HepG2 (cell line): ENCODE results near the gene MLANA. TPM values are rescaled to one million over a fixed set of nuclear protein-coding genes. Genes with fewer than 3 reads are reported as not detected.
A peak's percentile ranks its signal among the peaks of the same experiment; 100 is the strongest.

Experiments used
- AHR ChIP-seq: IDR thresholded peaks from 2 replicates; pipeline ENCODE4 v1.6.1; 2018; ENCODE audit warnings: missing genetic modification reagents, missing compliant biosample characterization
- ASH2L ChIP-seq: fragments of 300-600, 200-600 bp; sonication (generic); IDR thresholded peaks from 2 replicates; pipeline ENCODE4 v1.7.0; 2017; ENCODE audit warnings: low read depth, mild to moderate bottlenecking, moderate library complexity, mixed read lengths, low read length; ENCODE audit not compliant: insufficient read length
- BHLHE40 ChIP-seq: IDR thresholded peaks from 2 replicates; pipeline ENCODE4 v1.6.1; 2011; ENCODE audit warnings: low read length, improper control_type of control experiment
- CCAR2 ChIP-seq: fragments of 200-400 bp; formaldehyde crosslinking; optimal IDR thresholded peaks from 2 replicates; pipeline ENCODE3; 2018; ENCODE audit warnings: low read depth, mild to moderate bottlenecking, low read length, moderate library complexity
- CHD2 ChIP-seq: IDR thresholded peaks from 2 replicates; pipeline ENCODE4 v1.6.1; 2011; ENCODE audit warnings: low read depth, low read length, improper control_type of control experiment
- FOXP1 ChIP-seq, 2 experiments: fragments of 450-650 bp in 1 of 2; IDR thresholded peaks; 2 replicates each; pipeline ENCODE4 v1.6.1; 2017 to 2018; ENCODE audit warnings: antibody characterized with exemption in 1 of 2
- HOXA3 ChIP-seq: sonication (generic); formaldehyde crosslinking; IDR thresholded peaks from 2 replicates; pipeline ENCODE4 v1.5.0; 2020; ENCODE audit warnings: missing genetic modification reagents
- JDP2 ChIP-seq: sonication (generic); formaldehyde crosslinking; IDR thresholded peaks from 2 replicates; pipeline ENCODE4 v1.8.1; 2022; ENCODE audit warnings: missing genetic modification reagents, borderline replicate concordance
- MED13 ChIP-seq: sonication (generic); formaldehyde crosslinking; IDR thresholded peaks from 2 replicates; pipeline ENCODE4 v1.5.0; 2020; ENCODE audit warnings: missing genetic modification reagents
- NFRKB ChIP-seq: fragments of 450-650 bp; IDR thresholded peaks from 2 replicates; pipeline ENCODE4 v1.6.1; 2017
- NKX3-1 ChIP-seq: sonication (generic); formaldehyde crosslinking; IDR thresholded peaks from 2 replicates; pipeline ENCODE4 v1.5.0; 2020; ENCODE audit warnings: missing genetic modification reagents
- PHF8 ChIP-seq: sonication (generic); formaldehyde crosslinking; IDR thresholded peaks from 2 replicates; pipeline ENCODE4 v1.5.0; 2020; ENCODE audit warnings: missing genetic modification reagents
- SKI ChIP-seq: fragments of 450-650 bp; IDR thresholded peaks from one replicate; pipeline ENCODE4 v1.6.1; 2018; ENCODE audit warnings: mild to moderate bottlenecking; ENCODE audit not compliant: partially characterized antibody
- THYN1 ChIP-seq: sonication (generic); formaldehyde crosslinking; IDR thresholded peaks from 2 replicates; pipeline ENCODE4 v1.8.1; 2023; ENCODE audit warnings: low read depth, mild to moderate bottlenecking, moderate library complexity, missing genetic modification reagents, borderline replicate concordance
- U2AF1 ChIP-seq: fragments of 200-400 bp; formaldehyde crosslinking; optimal IDR thresholded peaks from 2 replicates; pipeline ENCODE3; 2017; ENCODE audit warnings: mild to moderate bottlenecking, low read depth, low read length
- U2AF2 ChIP-seq: fragments of 200-400 bp; formaldehyde crosslinking; IDR thresholded peaks from 2 replicates; pipeline ENCODE4 v1.6.1; 2017; ENCODE audit warnings: low read depth, mild to moderate bottlenecking, low read length
- ZBTB1 ChIP-seq: sonication (generic); formaldehyde crosslinking; IDR thresholded peaks from 2 replicates; pipeline ENCODE4 v1.4.0; 2020; ENCODE audit warnings: missing genetic modification reagents, borderline replicate concordance
- ZBTB2 ChIP-seq: sonication (generic); formaldehyde crosslinking; IDR thresholded peaks from 2 replicates; pipeline ENCODE4 v1.8.0; 2022; ENCODE audit warnings: low read depth, missing genetic modification reagents
- ZFP62 ChIP-seq: sonication (generic); formaldehyde crosslinking; IDR thresholded peaks from 2 replicates; pipeline ENCODE4 v1.4.0; 2020; ENCODE audit warnings: missing genetic modification reagents
- ZNF20 ChIP-seq: sonication (generic); formaldehyde crosslinking; IDR thresholded peaks from 2 replicates; pipeline ENCODE4 v1.4.0; 2020; ENCODE audit warnings: mild to moderate bottlenecking, moderate library complexity, missing genetic modification reagents
- ZNF337 ChIP-seq: sonication (generic); formaldehyde crosslinking; IDR thresholded peaks from 2 replicates; pipeline ENCODE4 v1.5.1; 2020; ENCODE audit warnings: missing genetic modification reagents, low read depth, mild to moderate bottlenecking, borderline replicate concordance
- ZNF510 ChIP-seq: sonication (generic); formaldehyde crosslinking; IDR thresholded peaks from 2 replicates; pipeline ENCODE4 v1.4.0; 2020; ENCODE audit warnings: low read depth, mild to moderate bottlenecking, missing genetic modification reagents
- ZNF547 ChIP-seq: sonication (generic); formaldehyde crosslinking; IDR thresholded peaks from 2 replicates; pipeline ENCODE4 v1.5.1; 2020; ENCODE audit warnings: mild to moderate bottlenecking, missing genetic modification reagents
- ZNF552 ChIP-seq: sonication (generic); formaldehyde crosslinking; IDR thresholded peaks from 2 replicates; pipeline ENCODE4 v1.9.0; 2022; ENCODE audit warnings: missing genetic modification reagents, mild to moderate bottlenecking, borderline replicate concordance
- ZNF713 ChIP-seq: sonication (generic); formaldehyde crosslinking; IDR thresholded peaks from 2 replicates; pipeline ENCODE4 v1.4.0; 2020; ENCODE audit warnings: mild to moderate bottlenecking, missing genetic modification reagents
- ZSCAN21 ChIP-seq: sonication (generic); formaldehyde crosslinking; IDR thresholded peaks from 2 replicates; pipeline ENCODE4 v1.8.0; 2022; ENCODE audit warnings: mild to moderate bottlenecking, missing genetic modification reagents, moderate library complexity, borderline replicate concordance
- polyA plus RNA-seq, 8 experiments: library from polyadenylated mRNA; depleted of rRNA in 3 of 8; stranded (reverse) in 7 of 8; unstranded in 1 of 8; fragments of >200 nt; fragmentation: Illumina TruSeq in 4 of 8; extraction: Trizol in 4 of 8; gene quantifications; 2 replicates each; pipeline versions ENCODE4 v1.2.1 to v1.2.3, GENCODE V29; 2011 to 2016; ENCODE audit warnings: low read depth in 4 of 8, missing spikeins in 1 of 8, mixed read lengths in 1 of 8; ENCODE audit not compliant: insufficient read depth in 1 of 8
- total RNA-seq, 5 experiments: library from RNA; depleted of rRNA; stranded (reverse); fragments of >200 nt; fragmentation: Illumina TruSeq; extraction: Trizol; gene quantifications; 2 replicates each; pipeline ENCODE4 v1.2.3, GENCODE V29; 2016; ENCODE audit warnings: low read depth in 1 of 5
- TF ChIP-seq, protein P1 (sequence below): sonication (generic); formaldehyde crosslinking; IDR thresholded peaks from 2 replicates; pipeline ENCODE4; 2020; ENCODE audit warnings: missing genetic modification reagents, mild to moderate bottlenecking, borderline replicate concordance

MLANA gene
- total and polyA plus RNA-seq, 2 of the 13 experiments (the other 11 are each of a cell fraction or from before 2014, with no cell fraction given): 0.11 to 0.18 TPM

DNA sequence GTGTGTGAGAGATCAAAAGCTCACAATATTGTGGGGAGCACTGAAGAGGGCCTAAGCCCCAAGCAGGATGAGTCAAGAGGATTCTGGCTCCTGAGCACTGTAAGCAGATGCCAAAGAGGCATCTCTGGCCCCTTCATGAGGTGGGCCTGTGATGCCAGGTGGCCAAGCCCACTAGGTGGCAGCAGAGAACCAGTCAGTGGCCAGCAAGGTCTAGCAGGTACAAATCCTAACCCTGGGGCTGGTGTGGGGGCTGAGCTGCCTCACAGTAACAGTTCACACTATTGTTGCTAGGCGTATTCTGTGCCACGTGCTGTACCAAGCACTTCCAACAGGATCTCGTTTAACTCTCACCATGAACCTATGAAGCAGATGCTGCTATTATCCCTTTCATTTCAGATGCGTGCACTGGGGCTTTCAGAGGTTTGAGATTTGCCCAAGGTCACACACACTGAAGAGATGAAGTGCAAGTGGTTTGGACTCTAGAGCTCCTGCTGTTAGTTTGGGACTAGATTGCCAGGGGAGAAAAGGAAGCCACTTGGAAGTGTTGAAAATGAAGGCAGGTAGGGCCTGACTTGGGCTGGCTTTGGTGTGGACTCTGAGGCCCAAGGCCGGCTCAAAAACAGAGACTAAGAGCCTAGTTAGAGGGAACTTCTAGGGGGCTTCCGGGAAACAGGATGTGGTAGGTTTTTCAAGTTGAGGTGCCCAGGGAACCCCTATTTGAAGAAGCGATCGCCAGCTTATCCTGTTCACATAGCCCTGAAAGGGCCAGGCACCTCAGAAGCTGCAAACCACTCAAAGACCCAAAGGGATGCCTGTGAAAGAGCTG is 4.4 kb upstream of the MLANA start (continued):
- TF ChIP-seq ZNF713 (CRISPR knock-in tag) (no peak), BHLHE40 (0 out of 2 replicates have a peak, but pooled peaks have one; percentile 31), U2AF2 (no peak), ZBTB1 (CRISPR knock-in tag) (no peak), THYN1 (no peak), ZNF547 (CRISPR knock-in tag) (peak; percentile 54; the same call in 1 of the 2 replicates), JDP2 (CRISPR knock-in tag) (no peak), ZNF552 (no peak), CHD2 (no peak), NKX3-1 (CRISPR knock-in tag) (no peak), ZBTB2 (CRISPR knock-in tag) (no peak), AHR (no peak), FOXP1 (IDR thresholded peaks at IDR 0.05) (no peak), FOXP1 (CRISPR knock-in tag; IDR thresholded peaks at IDR 0.05) (no peak), HOXA3 (CRISPR knock-in tag) (peak; percentile 35; the same call in 1 of the 2 replicates), ASH2L (no peak), NFRKB (no peak), ZSCAN21 (CRISPR knock-in tag) (no peak), ZNF337 (peak; percentile 89; the same call in 1 of the 2 replicates), PHF8 (CRISPR knock-in tag) (no peak), U2AF1 (no peak), ZNF510 (CRISPR knock-in tag) (no peak), SKI (no peak), MED13 (CRISPR knock-in tag) (no peak), ZFP62 (CRISPR knock-in tag) (no peak), CCAR2 (no peak), ZNF20 (no peak)
- TF ChIP-seq, protein P1, sequence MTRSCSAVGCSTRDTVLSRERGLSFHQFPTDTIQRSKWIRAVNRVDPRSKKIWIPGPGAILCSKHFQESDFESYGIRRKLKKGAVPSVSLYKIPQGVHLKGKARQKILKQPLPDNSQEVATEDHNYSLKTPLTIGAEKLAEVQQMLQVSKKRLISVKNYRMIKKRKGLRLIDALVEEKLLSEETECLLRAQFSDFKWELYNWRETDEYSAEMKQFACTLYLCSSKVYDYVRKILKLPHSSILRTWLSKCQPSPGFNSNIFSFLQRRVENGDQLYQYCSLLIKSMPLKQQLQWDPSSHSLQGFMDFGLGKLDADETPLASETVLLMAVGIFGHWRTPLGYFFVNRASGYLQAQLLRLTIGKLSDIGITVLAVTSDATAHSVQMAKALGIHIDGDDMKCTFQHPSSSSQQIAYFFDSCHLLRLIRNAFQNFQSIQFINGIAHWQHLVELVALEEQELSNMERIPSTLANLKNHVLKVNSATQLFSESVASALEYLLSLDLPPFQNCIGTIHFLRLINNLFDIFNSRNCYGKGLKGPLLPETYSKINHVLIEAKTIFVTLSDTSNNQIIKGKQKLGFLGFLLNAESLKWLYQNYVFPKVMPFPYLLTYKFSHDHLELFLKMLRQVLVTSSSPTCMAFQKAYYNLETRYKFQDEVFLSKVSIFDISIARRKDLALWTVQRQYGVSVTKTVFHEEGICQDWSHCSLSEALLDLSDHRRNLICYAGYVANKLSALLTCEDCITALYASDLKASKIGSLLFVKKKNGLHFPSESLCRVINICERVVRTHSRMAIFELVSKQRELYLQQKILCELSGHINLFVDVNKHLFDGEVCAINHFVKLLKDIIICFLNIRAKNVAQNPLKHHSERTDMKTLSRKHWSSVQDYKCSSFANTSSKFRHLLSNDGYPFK (CRISPR knock-in tag): no peak
